ENCODE data around the gene BRCC3. TPM values are rescaled to one million over a fixed set of nuclear protein-coding genes. Genes with fewer than 3 reads are reported as not detected.

Gene BRCC3
- total and polyA plus RNA-seq, 2 donors (not counting 3 experiments of a cell fraction or from before 2014, with no cell fraction given), result 12.4 to 25.5 TPM

- no peaks in the 10 kb centered on the region for H3K36me3 ChIP-seq (ENCODE audit: control insufficient read depth in 2 of 2, extremely low read depth in 1 of 2, insufficient read depth in 2 of 2, low read length in 2 of 2)
- H3K4me1 ChIP-seq (ENCODE audit: control insufficient read depth, extremely low read depth, insufficient read depth, low read length), result no peaks in the 10 kb centered on the region
- H3K4me3 ChIP-seq (replicated peaks in 1 of 3; ENCODE audit: insufficient read depth in 1 of 3, low read depth in 1 of 3, low read length in 3 of 3), result no peak overlapping the region
- FAIRE-seq (no peak), DNase-seq (ENCODE audit: low read depth, low spot score) (no peak)
- H2AFZ ChIP-seq (ENCODE audit: low read depth, low read length), result no peak overlapping the region
- ChIA-PET POLR2A (no interaction called here), CTCF (no interaction called here)
- BruUV-seq (replicated peaks), result no TSS peak
- no peaks in the 10 kb centered on the region for H4K20me1 ChIP-seq (replicated peaks; ENCODE audit: control insufficient read depth, extremely low read depth, insufficient read depth, low read length)
- dilution Hi-C loops (cut with MboI; ENCODE audit: extremely low pct_ligation_motif_present, low sequenced_read_pairs) (no loop called here), intact Hi-C loops (cut with micrococcal nuclease) (no loop called here)
- H3K9me1 ChIP-seq (replicated peaks; ENCODE audit: control insufficient read depth, extremely low read depth, insufficient read depth, low read length), result no peaks in the 10 kb centered on the region
- no peaks in the 10 kb centered on the region for H3K79me2 ChIP-seq (ENCODE audit: control insufficient read depth, insufficient read depth, low read length)
- no peak overlapping the region for H3K4me2 ChIP-seq (ENCODE audit: insufficient read depth, low read length)
- H3K27me3 ChIP-seq (ENCODE audit: control insufficient read depth in 2 of 2, insufficient read depth in 2 of 2, low read length in 2 of 2), result no peaks in the 10 kb centered on the region
- no peaks in the 10 kb centered on the region for H3K9me3 ChIP-seq (replicated peaks; ENCODE audit: control insufficient read depth, insufficient read depth, low read length)
- no peak for TF ChIP-seq MYC (IDR thresholded peaks at IDR 0.05; ENCODE audit: low read depth, low read length)
- TF ChIP-seq GATA2 (IDR thresholded peaks at IDR 0.05; ENCODE audit: insufficient read depth, insufficient read length, low read depth, low read length), result no peak
- no peak for TF ChIP-seq EZH2 (IDR thresholded peaks at IDR 0.05; ENCODE audit: borderline replicate concordance, low read depth, low read length, severe bottlenecking)
- no peak for TF ChIP-seq CTCF (IDR thresholded peaks at IDR 0.05; ENCODE audit: extremely low read depth in 1 of 2, insufficient read depth in 1 of 2, low read depth in 1 of 2, low read length in 2 of 2)
- TF ChIP-seq MAX (IDR thresholded peaks at IDR 0.05; ENCODE audit: insufficient read depth, insufficient read length), result no peak
- TF ChIP-seq POLR2A (IDR thresholded peaks at IDR 0.05; ENCODE audit: low read depth, low read length), result no peak
- no peak for TF ChIP-seq FOS (IDR thresholded peaks at IDR 0.05; ENCODE audit: borderline replicate concordance, insufficient read depth, low read length)
- TF ChIP-seq POLR2AphosphoS5 (IDR thresholded peaks at IDR 0.05; ENCODE audit: insufficient read depth, low read depth, low read length), result no peak
- H3K9ac ChIP-seq (replicated peaks; ENCODE audit: extremely low read depth, insufficient read depth, low read length), result no peak overlapping the region
- H3K27ac ChIP-seq (ENCODE audit: insufficient read depth, low read depth, low read length), result no peak overlapping the region
Measured at GRCh38 chrX:155112171-155112570, 40.9 kb downstream of the BRCC3 start.

All from endothelial cell of umbilical vein (primary cell).